ENCODE measurements around the gene PYCARD. TPM values are rescaled to one million over a fixed set of nuclear protein-coding genes. Genes with fewer than 3 reads are reported as not detected.

PYCARD gene
- total and polyA plus RNA-seq, 2 donors from 2014 or later, result 14.8 to 26.5 TPM

GRCh38 chr16:31219154-31219741 lies 16.7 kb upstream of the PYCARD start:
- H3K27ac ChIP-seq (ENCODE audit: low read depth in 2 of 2, low read length in 2 of 2), result no peak overlapping the region
- intact Hi-C loops (cut with DNase I), result no loop called here
- no peaks in the 10 kb centered on the region for H3K9me3 ChIP-seq (ENCODE audit: control insufficient read depth in 2 of 3, insufficient read depth in 1 of 3, low read length in 3 of 3)
- no peak overlapping the region for H3K4me3 ChIP-seq (ENCODE audit: low read length in 3 of 3)
- no peak for TF ChIP-seq CTCF (IDR thresholded peaks at IDR 0.05; ENCODE audit: borderline replicate concordance, extremely low read depth, insufficient read depth)
- H3K9ac ChIP-seq (ENCODE audit: low read length in 3 of 3), result no peak overlapping the region
- no peak for FAIRE-seq
- H3K36me3 ChIP-seq (ENCODE audit: control insufficient read depth in 2 of 3, insufficient read depth in 3 of 3, low read length in 3 of 3), result no peaks in the 10 kb centered on the region
- peaks cover 21% of the 10 kb centered on the region for H3K27me3 ChIP-seq (ENCODE audit: control insufficient read depth, insufficient read depth, low read length)
- no peak for DNase-seq
- H3K4me1 ChIP-seq (ENCODE audit: control insufficient read depth in 2 of 3, insufficient read depth in 2 of 3, low read depth in 1 of 3, low read length in 3 of 3), result peaks cover 0 to 21% (median 4%) of the 10 kb centered on the region in 3 donors

GRCh38 chr16:31217136-31217530 lies 14.6 kb upstream of the PYCARD start:
- Histone ChIP-seq H3K4me1 (ENCODE audit: control insufficient read depth in 2 of 3, insufficient read depth in 2 of 3, low read depth in 1 of 3, low read length in 3 of 3) (peaks cover 0 to 21% (median 4%) of the 10 kb centered on the region in 3 donors), H3K9ac (ENCODE audit: low read length in 3 of 3) (no peak overlapping the region), H3K27ac (ENCODE audit: low read depth in 2 of 2, low read length in 2 of 2) (no peak overlapping the region), H3K4me3 (ENCODE audit: low read length in 3 of 3) (no peak overlapping the region), H3K36me3 (ENCODE audit: control insufficient read depth in 2 of 3, insufficient read depth in 3 of 3, low read length in 3 of 3) (no peaks in the 10 kb centered on the region), H3K9me3 (ENCODE audit: control insufficient read depth in 2 of 3, insufficient read depth in 1 of 3, low read length in 3 of 3) (no peaks in the 10 kb centered on the region), H3K27me3 (ENCODE audit: control insufficient read depth, insufficient read depth, low read length) (peaks cover 21% of the 10 kb centered on the region)
- DNase-seq, result no peak
- intact Hi-C loops (cut with DNase I), result no loop called here
- no peak for TF ChIP-seq CTCF (IDR thresholded peaks at IDR 0.05; ENCODE audit: borderline replicate concordance, extremely low read depth, insufficient read depth)
- no peak for FAIRE-seq

- peaks cover 21% of the 10 kb centered on the region for H3K27me3 ChIP-seq (ENCODE audit: control insufficient read depth, insufficient read depth, low read length)
- intact Hi-C loops (cut with DNase I), result no loop called here
- H3K9me3 ChIP-seq (ENCODE audit: control insufficient read depth in 2 of 3, insufficient read depth in 1 of 3, low read length in 3 of 3), result no peaks in the 10 kb centered on the region
- FAIRE-seq, result no peak
- TF ChIP-seq CTCF (IDR thresholded peaks at IDR 0.05; ENCODE audit: borderline replicate concordance, extremely low read depth, insufficient read depth), result no peak
- H3K4me1 ChIP-seq (ENCODE audit: control insufficient read depth in 2 of 3, insufficient read depth in 2 of 3, low read depth in 1 of 3, low read length in 3 of 3), result peaks cover 0 to 21% (median 4%) of the 10 kb centered on the region in 3 donors
- no peak within 1 kb of the TSS for H3K9ac ChIP-seq (ENCODE audit: low read length in 3 of 3)
- H3K36me3 ChIP-seq (ENCODE audit: control insufficient read depth in 2 of 3, insufficient read depth in 3 of 3, low read length in 3 of 3), result no peaks in the 10 kb centered on the region
- peak in 2 of 5 donors; percentile 16 to 30 for DNase-seq
- H3K4me3 ChIP-seq (ENCODE audit: low read length in 3 of 3), result peak within 1 kb of the TSS in 1 of 3 donors; percentile 48
- no peak within 1 kb of the TSS for H3K27ac ChIP-seq (ENCODE audit: low read depth in 2 of 2, low read length in 2 of 2)
Observed at GRCh38 chr16:31216422-31217135, 14.0 kb upstream of the PYCARD start, which contains the start of gene PYDC1. PYDC1 (minus strand) TSS chr16:31217135; CDS start chr16:31217028, 107 bp downstream.

All from kidney (tissue), 14 donors.